Activated T-helper 1 cell treated with anti-CD3 and anti-CD28 coated beads, Interleukin-2, amount 50 U/mL, for 16 hours (primary cell): ENCODE data around the gene TMTC4.
A peak's percentile ranks its signal among the peaks of the same experiment; 100 is the strongest.
"Not testable (repeated sequence)": the region's sequence is repeated elsewhere in the genome, so short reads cannot be mapped to it uniquely, and the experiment has no call there.

Source experiments
- DNase-seq, 2 donors: peaks; one replicate each; pipeline ENCODE4 v3.0.0-alpha.2; 2020; ENCODE audit warnings: low read depth in 1 of 2, low spot score in 1 of 2

Gene TMTC4

GRCh38 chr13:100674572-100674871 is at the start of gene TMTC4:
TMTC4 (minus strand) TSS chr13:100674795; CDS start chr13:100670362, 4,433 bp downstream.
- DNase-seq, result no peak

GRCh38 chr13:100722517-100722916 is 47.9 kb upstream of the TMTC4 start:
- no peak for DNase-seq

GRCh38 chr13:100721885-100722512 is 47.4 kb upstream of the TMTC4 start:
- no peak for DNase-seq

- DNase-seq, result no peak
These were observed 41.0 kb upstream of the TMTC4 start for GRCh38 chr13:100715604-100716003.

- no peak for DNase-seq
These were observed 39.9 kb upstream of the TMTC4 start for GRCh38 chr13:100714478-100714877.

- DNase-seq, result no peak
These were observed 35.6 kb upstream of the TMTC4 start for GRCh38 chr13:100710176-100710575.

- no peak for DNase-seq
These were observed 33.5 kb upstream of the TMTC4 start for GRCh38 chr13:100707818-100708740.

- not testable (repeated sequence) for DNase-seq
These were observed 23.7 kb upstream of the TMTC4 start for GRCh38 chr13:100698331-100698730.

- DNase-seq, result no peak
These were observed 20.8 kb upstream of the TMTC4 start for GRCh38 chr13:100695509-100695773.

GRCh38 chr13:100694722-100695508 is 20.3 kb upstream of the TMTC4 start:
- no peak for DNase-seq

- DNase-seq, result no peak
These were observed 14.6 kb upstream of the TMTC4 start for GRCh38 chr13:100689191-100689590.

- no peak for DNase-seq
These were observed 5.5 kb upstream of the TMTC4 start for GRCh38 chr13:100680131-100680530.

- DNase-seq, result not testable (repeated sequence)
These were observed 2.5 kb upstream of the TMTC4 start for GRCh38 chr13:100677128-100677527.

GRCh38 chr13:100675661-100676129 is 1.1 kb upstream of the TMTC4 start:
- DNase-seq, result no peak

- DNase-seq, result peak; percentile 99 to 100
These were observed 471 bp upstream of the TMTC4 start for GRCh38 chr13:100674872-100675660.

GRCh38 chr13:100673713-100674571 is 653 bp downstream of the TMTC4 start:
- DNase-seq, result peak in 1 of 2 donors; percentile 16

GRCh38 chr13:100673376-100673712 is 1.3 kb downstream of the TMTC4 start:
- DNase-seq, result no peak

- DNase-seq, result no peak
These were observed 3.0 kb downstream of the TMTC4 start for GRCh38 chr13:100671389-100672182.

- no peak for DNase-seq
These were observed 6.2 kb downstream of the TMTC4 start for GRCh38 chr13:100668408-100668807.
